GM19438 (cell line): Measurements from ENCODE around the gene HAUS5.
"Not testable (repeated sequence)": the region's sequence is repeated elsewhere in the genome, so short reads cannot be mapped to it uniquely, and the experiment has no call there.

Source experiments
- ATAC-seq: cut with Tn5 transposase; IDR thresholded peaks from one replicate; pipeline ENCODE4 v1.9.1; 2021; ENCODE audit warnings: low read depth; ENCODE audit not compliant: unreplicated experiment

HAUS5 gene

GRCh38 chr19:35641515-35642151 lies 29.1 kb downstream of the HAUS5 start, which contains the start of gene ETV2:
ETV2 (plus strand) TSS chr19:35641745; CDS start chr19:35642461, 716 bp downstream.
- ATAC-seq: no peak

- ATAC-seq: no peak
These were observed 29.8 kb downstream of the HAUS5 start for GRCh38 chr19:35642312-35642711.

- ATAC-seq: no peak
These were observed 30.3 kb downstream of the HAUS5 start for GRCh38 chr19:35642798-35643254.

GRCh38 chr19:35643255-35644205 lies 31.0 kb downstream of the HAUS5 start:
- peak; percentile 40 for ATAC-seq

- ATAC-seq: peak; percentile 58
These were observed 31.9 kb downstream of the HAUS5 start for GRCh38 chr19:35644206-35644986.

- ATAC-seq: no peak
These were observed 32.6 kb downstream of the HAUS5 start for GRCh38 chr19:35644987-35645679.

- ATAC-seq: no peak
These were observed 33.4 kb downstream of the HAUS5 start for GRCh38 chr19:35645680-35646511.

- peak; percentile 48 for ATAC-seq
These were observed 35.8 kb downstream of the HAUS5 start, which contains the start of gene COX6B1 for GRCh38 chr19:35648017-35648961. COX6B1 (plus strand) TSS chr19:35648323; CDS start chr19:35651244, 2,921 bp downstream.

- ATAC-seq: no peak
These were observed 38.0 kb downstream of the HAUS5 start for GRCh38 chr19:35650581-35650980.

- not testable (repeated sequence) for ATAC-seq
These were observed 42.3 kb downstream of the HAUS5 start for GRCh38 chr19:35654828-35655227.

- no peak for ATAC-seq
These were observed 43.1 kb downstream of the HAUS5 start for GRCh38 chr19:35655600-35655999.

- ATAC-seq: no peak
These were observed 44.2 kb downstream of the HAUS5 start for GRCh38 chr19:35656700-35657099.

GRCh38 chr19:35657904-35658700 lies 45.6 kb downstream of the HAUS5 start:
- no peak for ATAC-seq

- no peak for ATAC-seq
These were observed 49.4 kb downstream of the HAUS5 start for GRCh38 chr19:35661995-35662340.

GRCh38 chr19:35663981-35664380 lies 51.4 kb downstream of the HAUS5 start:
- no peak for ATAC-seq

GRCh38 chr19:35665157-35665556 lies 52.6 kb downstream of the HAUS5 start:
- no peak for ATAC-seq

GRCh38 chr19:35665604-35666003 lies 53.1 kb downstream of the HAUS5 start:
- ATAC-seq: no peak
